ENCODE measurements around the gene INTS14.

The INTS14 gene

DNA sequence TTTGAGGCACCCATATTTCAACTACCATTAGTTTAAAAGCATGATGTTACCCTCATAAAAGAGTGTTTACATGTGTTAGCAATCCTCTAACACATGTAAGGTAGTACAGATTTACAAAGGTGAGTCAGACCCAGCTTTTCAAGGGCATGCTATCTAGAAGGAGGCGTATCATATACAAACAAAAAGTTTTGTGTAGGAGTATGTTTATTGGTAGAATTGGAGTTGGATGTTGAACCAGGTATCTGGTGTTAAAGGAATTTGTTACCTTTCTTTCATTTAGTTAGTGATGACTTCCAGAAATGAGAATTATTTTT lies 78.2 kb downstream of the INTS14 start:
- H3K9ac ChIP-seq (ENCODE audit: insufficient read length, low read depth) = no peak overlapping the region
- no peak for DNase-seq (ENCODE audit: low read depth, low spot score)
- no peaks in the 10 kb centered on the region for H3K27me3 ChIP-seq (ENCODE audit: insufficient read depth, insufficient read length)
- H3K9me3 ChIP-seq (ENCODE audit: insufficient read depth, low read length) = no peaks in the 10 kb centered on the region
- H3K4me1 ChIP-seq (ENCODE audit: insufficient read depth, insufficient read length) = peaks cover 2% of the 10 kb centered on the region
- H3K36me3 ChIP-seq (ENCODE audit: insufficient read depth, insufficient read length, low read length) = peaks cover 31% of the 10 kb centered on the region
- H3K4me3 ChIP-seq (ENCODE audit: insufficient read length, low read depth) = no peak overlapping the region
- TF ChIP-seq SUZ12 (IDR thresholded peaks at IDR 0.05; ENCODE audit: extremely low read depth, insufficient read depth, insufficient read length) (no peak), ZNF274 (IDR thresholded peaks at IDR 0.05; ENCODE audit: low read depth, low read length) (no peak), YY1 (IDR thresholded peaks at IDR 0.05; ENCODE audit: insufficient read depth, insufficient read length) (no peak)

DNA sequence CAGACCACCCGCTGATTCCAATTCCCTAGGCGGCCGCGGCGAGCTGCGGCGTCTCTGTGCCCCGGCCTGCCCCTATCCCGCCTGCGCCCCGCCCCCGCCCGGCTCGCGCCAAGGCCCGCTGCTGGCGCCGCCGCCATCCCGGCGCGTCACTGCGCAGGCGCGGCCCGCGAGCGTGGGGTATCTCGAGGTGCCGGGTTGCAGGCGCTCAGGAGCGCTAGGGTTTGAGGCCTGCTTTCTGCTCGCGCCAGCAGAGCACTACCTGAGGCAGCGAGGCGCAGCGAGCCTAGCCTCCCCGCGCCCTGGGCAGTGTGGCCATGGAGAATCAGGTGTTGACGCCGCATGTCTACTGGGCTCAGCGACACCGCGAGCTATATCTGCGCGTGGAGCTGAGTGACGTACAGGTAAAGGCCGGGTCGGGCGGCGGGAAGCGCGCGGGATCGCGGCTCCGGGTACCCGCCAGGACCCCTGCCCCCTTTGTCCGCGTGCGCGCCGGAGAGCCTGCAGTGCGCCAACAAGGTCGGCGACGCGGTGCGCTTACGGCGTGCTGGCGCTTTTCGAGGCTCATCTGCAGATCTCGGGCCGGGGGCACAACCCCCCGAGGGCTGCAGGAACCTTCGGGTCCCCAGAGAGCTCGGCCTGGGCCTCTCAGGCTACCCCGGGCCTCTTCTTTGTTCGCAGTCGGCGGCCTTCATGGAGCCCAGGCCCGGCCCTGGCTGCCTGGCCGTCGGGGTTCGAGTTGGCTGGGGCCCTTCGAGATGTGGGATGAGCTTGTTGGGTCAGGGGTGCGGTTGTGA lies 80.4 kb downstream of the INTS14 start, which contains the start of gene HACD3:
Gene HACD3 (plus strand): TSS at position 146 of the 794 bp plus-strand sequence. CDS start 169 bp downstream, at position 315.
- DNase-seq (ENCODE audit: low read depth, low spot score) = peak; percentile 80
- Histone ChIP-seq H3K4me1 (ENCODE audit: insufficient read depth, insufficient read length) (peaks cover 2% of the 10 kb centered on the region), H3K9me3 (ENCODE audit: insufficient read depth, low read length) (no peaks in the 10 kb centered on the region), H3K36me3 (ENCODE audit: insufficient read depth, insufficient read length, low read length) (peaks cover 16% of the 10 kb centered on the region), H3K9ac (ENCODE audit: insufficient read length, low read depth) (peak within 1 kb of the TSS; percentile 100), H3K4me3 (ENCODE audit: insufficient read length, low read depth) (peak within 1 kb of the TSS; percentile 99), H3K27me3 (ENCODE audit: insufficient read depth, insufficient read length) (no peaks in the 10 kb centered on the region)
- TF ChIP-seq YY1 (IDR thresholded peaks at IDR 0.05; ENCODE audit: insufficient read depth, insufficient read length) (no peak), SUZ12 (IDR thresholded peaks at IDR 0.05; ENCODE audit: extremely low read depth, insufficient read depth, insufficient read length) (no peak), ZNF274 (IDR thresholded peaks at IDR 0.05; ENCODE audit: low read depth, low read length) (no peak)

DNA sequence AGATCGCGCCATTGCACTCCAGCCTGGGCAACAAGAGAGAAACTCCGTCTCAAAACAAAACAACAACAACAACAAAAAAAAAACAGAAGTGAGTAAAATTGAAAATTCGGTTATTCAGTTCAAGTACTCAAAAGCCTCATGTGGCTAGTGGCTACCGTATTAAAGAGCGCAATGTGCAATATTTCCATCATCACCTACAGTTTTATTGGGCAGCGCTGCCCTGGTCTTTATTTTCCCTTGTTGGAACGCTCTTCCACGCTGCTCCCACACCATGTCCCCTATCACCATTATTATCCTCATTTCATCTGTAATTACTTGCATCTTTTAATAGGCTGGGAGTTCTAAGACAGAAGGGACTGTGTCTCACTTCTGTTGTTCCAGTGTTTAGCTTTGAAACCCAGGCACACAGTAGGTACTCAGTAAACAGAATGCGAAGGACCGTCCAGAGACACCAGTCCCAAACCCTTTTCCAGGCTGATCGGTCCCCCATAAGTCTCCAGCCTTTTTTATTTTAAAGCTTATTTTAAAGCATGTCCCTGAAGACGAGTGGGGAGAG lies 81.1 kb downstream of the INTS14 start:
- peak overlapping the region; percentile 70 for H3K9ac ChIP-seq (ENCODE audit: insufficient read length, low read depth)
- H3K4me1 ChIP-seq (ENCODE audit: insufficient read depth, insufficient read length) = peaks cover 2% of the 10 kb centered on the region
- peaks cover 12% of the 10 kb centered on the region for H3K36me3 ChIP-seq (ENCODE audit: insufficient read depth, insufficient read length, low read length)
- TF ChIP-seq ZNF274 (IDR thresholded peaks at IDR 0.05; ENCODE audit: low read depth, low read length) (no peak), SUZ12 (IDR thresholded peaks at IDR 0.05; ENCODE audit: extremely low read depth, insufficient read depth, insufficient read length) (no peak), YY1 (IDR thresholded peaks at IDR 0.05; ENCODE audit: insufficient read depth, insufficient read length) (no peak)
- no peaks in the 10 kb centered on the region for H3K27me3 ChIP-seq (ENCODE audit: insufficient read depth, insufficient read length)
- H3K4me3 ChIP-seq (ENCODE audit: insufficient read length, low read depth) = peak overlapping the region; percentile 99
- H3K9me3 ChIP-seq (ENCODE audit: insufficient read depth, low read length) = no peaks in the 10 kb centered on the region
- DNase-seq (ENCODE audit: low read depth, low spot score) = no peak
